ENCODE measurements around the gene EXOC6B. TPM values are rescaled to one million over a fixed set of nuclear protein-coding genes. Genes with fewer than 3 reads are reported as not detected.

EXOC6B gene
- total RNA-seq, 1 experiment from 2014 or later, result 26.5 TPM

GRCh38 chr2:72211350-72211749 lies 614.5 kb downstream of the EXOC6B start:
- H3K27ac ChIP-seq, result no peak overlapping the region
- DNase-seq (ENCODE audit: low read depth in 1 of 2, low spot score in 2 of 2), result no peak
- no peaks in the 10 kb centered on the region for H3K27me3 ChIP-seq (replicated peaks)
- H3K9me3 ChIP-seq (replicated peaks), result no peaks in the 10 kb centered on the region
- H3K36me3 ChIP-seq, result no peaks in the 10 kb centered on the region
- H3K4me1 ChIP-seq (replicated peaks), result peaks cover 13% of the 10 kb centered on the region
- no peak overlapping the region for H3K4me3 ChIP-seq

- no peaks in the 10 kb centered on the region for H3K36me3 ChIP-seq
- H3K4me1 ChIP-seq (replicated peaks), result peaks cover 13% of the 10 kb centered on the region
- no peak for DNase-seq (ENCODE audit: low read depth in 1 of 2, low spot score in 2 of 2)
- no peaks in the 10 kb centered on the region for H3K9me3 ChIP-seq (replicated peaks)
- H3K27me3 ChIP-seq (replicated peaks), result no peaks in the 10 kb centered on the region
- H3K27ac ChIP-seq, result no peak overlapping the region
- no peak overlapping the region for H3K4me3 ChIP-seq
These were observed 615.4 kb downstream of the EXOC6B start for GRCh38 chr2:72210470-72210869.

GRCh38 chr2:72208225-72208624 lies 617.6 kb downstream of the EXOC6B start:
- Histone ChIP-seq H3K9me3 (replicated peaks) (no peaks in the 10 kb centered on the region), H3K4me3 (no peak overlapping the region), H3K27me3 (replicated peaks) (no peaks in the 10 kb centered on the region), H3K4me1 (replicated peaks) (peaks cover 13% of the 10 kb centered on the region), H3K36me3 (no peaks in the 10 kb centered on the region), H3K27ac (no peak overlapping the region)
- no peak for DNase-seq (ENCODE audit: low read depth in 1 of 2, low spot score in 2 of 2)

- Histone ChIP-seq H3K36me3 (no peaks in the 10 kb centered on the region), H3K4me1 (replicated peaks) (peaks cover 13% of the 10 kb centered on the region), H3K4me3 (no peak overlapping the region), H3K27me3 (replicated peaks) (no peaks in the 10 kb centered on the region), H3K9me3 (replicated peaks) (no peaks in the 10 kb centered on the region), H3K27ac (no peak overlapping the region)
- no peak for DNase-seq (ENCODE audit: low read depth in 1 of 2, low spot score in 2 of 2)
These were observed 618.5 kb downstream of the EXOC6B start for GRCh38 chr2:72207334-72207733.

GRCh38 chr2:72205504-72205881 lies 620.3 kb downstream of the EXOC6B start:
- H3K4me1 ChIP-seq (replicated peaks), result peaks cover 13% of the 10 kb centered on the region
- H3K4me3 ChIP-seq, result no peak overlapping the region
- no peaks in the 10 kb centered on the region for H3K9me3 ChIP-seq (replicated peaks)
- H3K36me3 ChIP-seq, result no peaks in the 10 kb centered on the region
- no peak overlapping the region for H3K27ac ChIP-seq
- no peaks in the 10 kb centered on the region for H3K27me3 ChIP-seq (replicated peaks)
- DNase-seq (ENCODE audit: low read depth in 1 of 2, low spot score in 2 of 2), result no peak

- no peak for DNase-seq (ENCODE audit: low read depth in 1 of 2, low spot score in 2 of 2)
- no peaks in the 10 kb centered on the region for H3K9me3 ChIP-seq (replicated peaks)
- no peaks in the 10 kb centered on the region for H3K27me3 ChIP-seq (replicated peaks)
- peaks cover 13% of the 10 kb centered on the region for H3K4me1 ChIP-seq (replicated peaks)
- no peak overlapping the region for H3K27ac ChIP-seq
- no peaks in the 10 kb centered on the region for H3K36me3 ChIP-seq
- H3K4me3 ChIP-seq, result no peak overlapping the region
These were observed 620.9 kb downstream of the EXOC6B start for GRCh38 chr2:72204786-72205503.

GRCh38 chr2:72204156-72204785 lies 621.6 kb downstream of the EXOC6B start:
- peak in 1 of 2 experiments; percentile 23 for DNase-seq (ENCODE audit: low read depth in 1 of 2, low spot score in 2 of 2)
- Histone ChIP-seq H3K4me1 (replicated peaks) (peaks cover 16% of the 10 kb centered on the region), H3K9me3 (replicated peaks) (no peaks in the 10 kb centered on the region), H3K36me3 (no peaks in the 10 kb centered on the region), H3K4me3 (no peak overlapping the region), H3K27ac (no peak overlapping the region), H3K27me3 (replicated peaks) (no peaks in the 10 kb centered on the region)

- no peaks in the 10 kb centered on the region for H3K9me3 ChIP-seq (replicated peaks)
- H3K27ac ChIP-seq, result no peak overlapping the region
- H3K36me3 ChIP-seq, result no peaks in the 10 kb centered on the region
- no peak for DNase-seq (ENCODE audit: low read depth in 1 of 2, low spot score in 2 of 2)
- no peaks in the 10 kb centered on the region for H3K27me3 ChIP-seq (replicated peaks)
- peaks cover 11% of the 10 kb centered on the region for H3K4me1 ChIP-seq (replicated peaks)
- H3K4me3 ChIP-seq, result no peak overlapping the region
These were observed 627.1 kb downstream of the EXOC6B start for GRCh38 chr2:72198532-72199241.

GRCh38 chr2:72193723-72194122 lies 632.1 kb downstream of the EXOC6B start:
- Histone ChIP-seq H3K4me1 (replicated peaks) (peaks cover 2% of the 10 kb centered on the region), H3K27ac (no peak overlapping the region), H3K4me3 (no peak overlapping the region), H3K9me3 (replicated peaks) (no peaks in the 10 kb centered on the region), H3K27me3 (replicated peaks) (no peaks in the 10 kb centered on the region), H3K36me3 (no peaks in the 10 kb centered on the region)
- DNase-seq (ENCODE audit: low read depth in 1 of 2, low spot score in 2 of 2), result no peak

GRCh38 chr2:72191441-72191840 lies 634.4 kb downstream of the EXOC6B start:
- H3K27me3 ChIP-seq (replicated peaks), result no peaks in the 10 kb centered on the region
- H3K4me1 ChIP-seq (replicated peaks), result no peaks in the 10 kb centered on the region
- H3K27ac ChIP-seq, result no peak overlapping the region
- no peaks in the 10 kb centered on the region for H3K9me3 ChIP-seq (replicated peaks)
- no peak overlapping the region for H3K4me3 ChIP-seq
- H3K36me3 ChIP-seq, result no peaks in the 10 kb centered on the region
- no peak for DNase-seq (ENCODE audit: low read depth in 1 of 2, low spot score in 2 of 2)

GRCh38 chr2:72185206-72185605 lies 640.6 kb downstream of the EXOC6B start:
- Histone ChIP-seq H3K36me3 (no peaks in the 10 kb centered on the region), H3K9me3 (replicated peaks) (no peaks in the 10 kb centered on the region), H3K4me1 (replicated peaks) (peaks cover 19% of the 10 kb centered on the region), H3K4me3 (no peak overlapping the region), H3K27ac (no peak overlapping the region), H3K27me3 (replicated peaks) (no peaks in the 10 kb centered on the region)
- no peak for DNase-seq (ENCODE audit: low read depth in 1 of 2, low spot score in 2 of 2)

- no peak overlapping the region for H3K4me3 ChIP-seq
- no peaks in the 10 kb centered on the region for H3K27me3 ChIP-seq (replicated peaks)
- peaks cover under 1% of the 10 kb centered on the region; the same call in 1 of the 2 replicates for H3K36me3 ChIP-seq
- H3K27ac ChIP-seq, result no peak overlapping the region
- no peak for DNase-seq (ENCODE audit: low read depth in 1 of 2, low spot score in 2 of 2)
- H3K4me1 ChIP-seq (replicated peaks), result peaks cover 19% of the 10 kb centered on the region
- H3K9me3 ChIP-seq (replicated peaks), result no peaks in the 10 kb centered on the region
These were observed 642.4 kb downstream of the EXOC6B start for GRCh38 chr2:72183466-72183865.

GRCh38 chr2:72183016-72183415 lies 642.8 kb downstream of the EXOC6B start:
- H3K27ac ChIP-seq, result no peak overlapping the region
- no peaks in the 10 kb centered on the region for H3K27me3 ChIP-seq (replicated peaks)
- no peak overlapping the region for H3K4me3 ChIP-seq
- no peaks in the 10 kb centered on the region for H3K9me3 ChIP-seq (replicated peaks)
- H3K36me3 ChIP-seq, result peaks cover 5% of the 10 kb centered on the region; the same call in 1 of the 2 replicates
- peaks cover 19% of the 10 kb centered on the region for H3K4me1 ChIP-seq (replicated peaks)
- no peak for DNase-seq (ENCODE audit: low read depth in 1 of 2, low spot score in 2 of 2)

GRCh38 chr2:72182547-72182946 lies 643.3 kb downstream of the EXOC6B start:
- no peak overlapping the region for H3K27ac ChIP-seq
- H3K9me3 ChIP-seq (replicated peaks), result no peaks in the 10 kb centered on the region
- H3K4me1 ChIP-seq (replicated peaks), result peaks cover 19% of the 10 kb centered on the region
- no peak for DNase-seq (ENCODE audit: low read depth in 1 of 2, low spot score in 2 of 2)
- H3K4me3 ChIP-seq, result no peak overlapping the region
- peaks cover 8% of the 10 kb centered on the region; the same call in 1 of the 2 replicates for H3K36me3 ChIP-seq
- no peaks in the 10 kb centered on the region for H3K27me3 ChIP-seq (replicated peaks)

All from SJSA1 (cell line).